ENCODE data around the gene GSG1L. TPM values are rescaled to one million over a fixed set of nuclear protein-coding genes. Genes with fewer than 3 reads are reported as not detected.

Gene GSG1L
- total and polyA plus RNA-seq, 9 of the 15 experiments (the other 6 are each of a cell fraction or from before 2014, with no cell fraction given): not detected

GRCh38 chr16:27991876-27992275 is 71.6 kb downstream of the GSG1L start (continued):
- TF ChIP-seq, protein P1, sequence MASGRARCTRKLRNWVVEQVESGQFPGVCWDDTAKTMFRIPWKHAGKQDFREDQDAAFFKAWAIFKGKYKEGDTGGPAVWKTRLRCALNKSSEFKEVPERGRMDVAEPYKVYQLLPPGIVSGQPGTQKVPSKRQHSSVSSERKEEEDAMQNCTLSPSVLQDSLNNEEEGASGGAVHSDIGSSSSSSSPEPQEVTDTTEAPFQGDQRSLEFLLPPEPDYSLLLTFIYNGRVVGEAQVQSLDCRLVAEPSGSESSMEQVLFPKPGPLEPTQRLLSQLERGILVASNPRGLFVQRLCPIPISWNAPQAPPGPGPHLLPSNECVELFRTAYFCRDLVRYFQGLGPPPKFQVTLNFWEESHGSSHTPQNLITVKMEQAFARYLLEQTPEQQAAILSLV (tag; IDR thresholded peaks at IDR 0.05): no peak

GRCh38 chr16:27985981-27986380 is 77.5 kb downstream of the GSG1L start:
- Histone ChIP-seq H3K9me3 (replicated peaks; ENCODE audit: control insufficient read depth, insufficient read depth, low read depth, low read length) (no peaks in the 10 kb centered on the region), H3K27me3 (ENCODE audit: control insufficient read depth in 2 of 2, insufficient read depth in 2 of 2, low read length in 2 of 2) (peaks cover 11 to 26% of the 10 kb centered on the region in 2 experiments; a peak in 4 of 5 replicates), H3K4me3 (no peak overlapping the region), H3K79me2 (ENCODE audit: control insufficient read depth, insufficient read depth, low read length) (no peaks in the 10 kb centered on the region), H2AFZ (ENCODE audit: low read depth, low read length) (no peak overlapping the region), H3K9ac (ENCODE audit: insufficient read depth in 1 of 2, low read depth in 2 of 2, low read length in 2 of 2) (no peak overlapping the region), H3K4me1 (replicated peaks in 1 of 2; ENCODE audit: control insufficient read depth in 2 of 2, insufficient read depth in 2 of 2, low read length in 2 of 2) (no peaks in the 10 kb centered on the region), H3K4me2 (ENCODE audit: insufficient read depth, low read length) (no peak overlapping the region), H3K27ac (ENCODE audit: extremely low read depth, low read depth, low read length) (no peak overlapping the region), H4K20me1 (replicated peaks; ENCODE audit: control insufficient read depth, insufficient read depth, low read length) (no peaks in the 10 kb centered on the region), H3K36me3 (ENCODE audit: control insufficient read depth, insufficient read depth, low read length) (no peaks in the 10 kb centered on the region), H3K9me1 (ENCODE audit: control insufficient read depth, insufficient read depth, low read length) (no peaks in the 10 kb centered on the region)
- no TSS peak for BruUV-seq (replicated peaks)
- FAIRE-seq: no peak
- intact Hi-C loops (cut with micrococcal nuclease): no loop called here
- TF ChIP-seq ZZZ3 (IDR thresholded peaks at IDR 0.05) (no peak), PHF20 (IDR thresholded peaks at IDR 0.05; ENCODE audit: partially characterized antibody) (no peak), ZNF408 (CRISPR knock-in tag; IDR thresholded peaks at IDR 0.05; ENCODE audit: low read depth) (no peak), RBFOX2 (IDR thresholded peaks at IDR 0.05; ENCODE audit: low read depth, low read length) (no peak), DIDO1 (tag; IDR thresholded peaks at IDR 0.05; ENCODE audit: low read depth) (no peak)
- ATAC-seq: no peak
- no peak for DNase-seq (ENCODE audit: extremely low read depth in 1 of 4, low spot score in 3 of 4)
- POLR2A ChIA-PET: interaction anchor here (0.8 kb wide), 1 partner anchor 14 kb away, joined by 3 read pairs; no protein-coding TSS in a partner anchor
- CTCF ChIA-PET (ENCODE audit: low intra/inter-chr PET ratio): no interaction called here
- in situ Hi-C loops (cut with MboI): no loop called here
- 0% methylated on average over 5 of the region's 5 CpGs for WGBS (ENCODE audit: insufficient coverage, low coverage, missing lambda C conversion rate)

Data from K562 (cell line).